Measurements from ENCODE around the gene MSH5. TPM values are rescaled to one million over a fixed set of nuclear protein-coding genes. Genes with fewer than 3 reads are reported as not detected.
"Not testable (repeated sequence)": the region's sequence is repeated elsewhere in the genome, so short reads cannot be mapped to it uniquely, and the experiment has no call there.

The MSH5 gene
- 7.1 and 8.5 TPM in 2 replicates for total RNA-seq

DNA sequence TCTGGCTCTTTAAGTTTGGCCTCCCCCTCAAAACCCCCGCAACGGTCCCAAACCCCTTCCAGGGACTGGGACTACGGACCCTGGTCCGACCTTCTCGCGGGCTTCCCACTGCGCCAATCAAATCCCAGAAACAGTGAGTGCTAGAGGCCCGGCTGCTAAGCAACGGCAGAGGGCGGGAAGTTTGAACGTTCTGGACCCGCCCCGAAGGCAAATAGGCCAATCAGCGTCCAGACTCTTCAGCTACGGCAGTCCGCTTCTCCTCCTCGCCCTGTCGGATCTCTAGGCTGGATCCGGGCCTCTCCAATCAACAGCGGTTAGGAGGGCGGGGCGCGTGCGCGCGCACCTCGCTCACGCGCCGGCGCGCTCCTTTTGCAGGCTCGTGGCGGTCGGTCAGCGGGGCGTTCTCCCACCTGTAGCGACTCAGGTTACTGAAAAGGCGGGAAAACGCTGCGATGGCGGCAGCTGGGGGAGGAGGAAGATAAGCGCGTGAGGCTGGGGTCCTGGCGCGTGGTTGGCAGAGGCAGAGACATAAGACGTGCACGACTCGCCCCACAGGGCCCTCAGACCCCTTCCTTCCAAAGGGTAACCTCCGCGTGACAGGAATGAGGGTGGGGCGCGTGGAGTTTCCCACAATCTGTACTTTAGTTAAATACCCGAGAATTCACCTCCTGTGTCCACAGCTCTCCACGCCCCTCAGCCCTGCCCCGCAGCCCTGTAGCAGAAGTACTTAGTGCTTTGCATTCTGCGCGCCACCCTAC lies at the start of gene MSH5:
TSS of gene MSH5 (plus strand) at position 367 of the 758 bp plus-strand sequence. CDS start 462 bp downstream, outside the sequence.
- peak; percentile 99 for DNase-seq

DNA sequence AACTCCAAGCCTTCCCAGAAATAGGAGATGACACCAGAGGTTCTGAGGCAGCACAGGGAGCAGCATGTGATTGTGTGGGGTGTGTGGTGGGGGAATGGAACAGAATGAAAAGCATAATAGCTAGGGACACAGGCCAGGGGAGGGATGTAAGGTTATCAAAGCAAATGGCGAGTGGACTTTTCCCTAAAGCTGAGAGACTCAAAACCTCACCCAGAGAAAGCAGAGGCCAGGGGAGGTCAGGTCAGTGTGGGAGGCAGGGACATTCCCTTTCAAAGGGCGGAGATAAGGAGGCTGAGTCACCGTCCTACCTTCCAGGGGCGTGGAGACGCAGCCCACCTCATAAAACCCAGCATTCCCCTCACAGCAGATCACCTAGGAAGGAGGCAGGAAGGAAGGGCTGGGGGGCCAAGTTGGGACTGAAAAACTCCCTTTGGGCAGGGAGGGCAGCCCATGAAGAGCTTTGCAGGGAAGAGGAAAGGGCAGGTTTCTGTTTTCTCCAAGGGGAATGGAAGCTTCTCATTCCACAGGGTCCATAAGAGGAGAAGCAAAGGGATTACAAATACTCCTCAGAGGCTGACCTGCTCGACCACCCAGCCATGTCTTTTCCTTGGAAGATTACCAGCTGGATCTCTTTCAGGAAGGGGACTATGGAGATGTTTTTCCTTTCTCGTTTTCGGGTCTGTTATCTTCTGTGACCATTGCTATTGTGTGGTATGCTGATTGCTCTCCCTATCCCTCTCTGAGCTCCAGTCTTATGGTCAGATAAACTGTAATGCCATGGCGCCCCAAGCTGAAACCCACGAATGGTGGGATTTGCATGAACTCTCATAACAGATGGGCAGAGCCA lies 49.4 kb upstream of the MSH5 start:
- DNase-seq: no peak

DNA sequence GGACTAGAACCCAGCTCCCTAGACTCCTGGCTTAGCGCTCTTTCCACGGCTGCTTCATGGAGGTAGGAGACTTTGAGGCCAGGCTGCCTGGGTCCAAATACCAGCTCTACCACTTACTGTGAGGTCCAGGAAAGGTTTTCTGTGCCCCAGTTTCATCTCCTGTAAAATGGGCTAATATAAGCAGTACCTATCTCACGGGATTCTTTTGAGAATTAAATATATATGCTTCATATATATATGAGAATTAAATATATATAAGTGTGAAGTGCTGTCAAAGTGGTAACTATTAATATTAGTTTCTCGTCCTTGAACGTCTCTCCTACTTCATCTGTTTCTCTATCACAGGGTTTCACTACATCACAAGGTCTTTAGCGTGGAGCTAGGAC lies 48.7 kb upstream of the MSH5 start:
- no peak for DNase-seq

DNA sequence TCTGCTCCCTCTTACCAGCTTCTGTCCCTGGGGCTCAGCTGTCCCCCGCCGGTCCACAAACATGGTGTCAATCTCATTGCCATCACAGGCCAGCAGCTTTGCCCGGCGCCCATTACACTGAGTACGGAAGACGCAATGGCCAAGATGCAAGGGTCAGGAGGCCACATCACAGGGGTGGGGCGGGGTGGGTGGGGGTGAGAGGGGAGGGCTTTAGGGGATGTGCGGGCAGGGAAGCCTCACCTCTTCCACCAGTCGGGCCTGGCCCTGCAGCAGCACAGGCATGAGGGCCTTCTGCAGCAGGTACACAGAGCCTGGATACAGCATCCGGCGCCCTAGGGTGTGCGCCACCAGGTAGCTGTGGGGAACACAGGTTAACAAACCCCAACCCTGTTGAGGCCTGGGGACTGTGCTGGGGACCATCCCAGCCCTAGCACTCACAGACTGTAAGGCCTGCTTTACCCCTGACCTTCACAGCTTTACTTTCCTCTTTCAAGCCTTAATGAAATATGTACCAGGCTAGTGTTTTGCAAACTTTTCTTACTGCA lies 48.2 kb upstream of the MSH5 start:
- no peak for DNase-seq

GRCh38 chr6:31692353-31692752 lies 47.5 kb upstream of the MSH5 start:
- no peak for DNase-seq

DNA sequence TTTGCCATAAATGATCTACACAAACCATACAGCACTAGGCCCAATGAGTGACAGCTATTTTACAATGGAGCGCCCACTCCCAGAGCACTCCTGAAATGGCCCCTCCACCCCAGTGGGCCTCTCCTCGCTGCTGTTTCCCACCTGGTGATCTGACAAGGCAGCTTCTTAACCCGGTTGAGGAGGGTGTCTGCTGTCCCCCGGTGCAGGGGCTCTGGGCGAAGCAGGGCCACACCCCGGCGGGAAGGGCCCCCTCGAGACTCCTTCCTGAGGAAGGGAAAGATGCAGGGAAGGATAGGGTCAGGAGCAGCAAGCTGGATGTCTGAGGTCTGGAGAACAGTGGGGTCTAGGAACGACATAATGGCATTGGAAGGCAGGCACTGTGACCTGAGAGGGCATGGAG lies 46.9 kb upstream of the MSH5 start:
- DNase-seq: no peak

GRCh38 chr6:31693535-31693934 lies 46.3 kb upstream of the MSH5 start:
- no peak for DNase-seq

- no peak for DNase-seq
Observed at GRCh38 chr6:31697555-31697954, 42.2 kb upstream of the MSH5 start.

GRCh38 chr6:31700740-31701401 lies 38.9 kb upstream of the MSH5 start:
- no peak for DNase-seq

DNA sequence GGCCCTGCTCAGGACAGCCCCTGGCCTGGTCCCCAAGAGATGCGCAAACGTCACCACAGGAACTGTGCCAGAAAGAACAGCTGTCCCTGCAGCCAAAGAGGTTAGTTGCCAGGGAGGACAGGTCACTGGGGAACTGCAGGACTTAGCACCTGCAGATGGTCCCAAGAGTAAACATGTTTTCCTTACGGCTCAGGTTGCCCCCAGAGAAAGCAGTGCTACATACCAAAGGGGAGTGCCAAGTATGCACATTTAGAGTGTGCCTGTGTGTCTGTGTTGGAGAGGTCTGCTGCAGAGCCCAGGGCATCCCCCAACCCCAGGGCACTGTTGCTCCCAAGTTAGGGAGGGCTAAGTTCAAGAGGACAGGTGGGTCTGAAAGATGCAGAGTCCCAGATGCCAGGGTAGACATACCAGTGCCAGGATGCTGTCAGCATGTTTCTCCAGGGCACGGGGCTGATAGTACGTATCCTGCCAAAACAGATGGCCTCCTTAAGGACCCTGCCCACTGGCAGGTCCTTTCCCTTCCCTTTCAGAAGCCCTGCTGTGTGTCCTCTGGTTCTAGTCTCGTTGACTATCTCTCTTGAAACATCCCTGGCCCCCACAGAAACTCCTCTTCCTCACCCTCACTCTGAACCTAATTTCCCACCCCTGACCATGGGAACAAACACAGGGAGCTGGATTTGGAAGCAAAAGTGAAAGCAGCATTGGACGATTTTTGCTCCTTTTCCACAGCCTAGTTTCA lies 38.0 kb upstream of the MSH5 start:
- DNase-seq: peak; percentile 37

- peak; percentile 50 for DNase-seq
Observed at GRCh38 chr6:31702405-31702818, 37.4 kb upstream of the MSH5 start.

GRCh38 chr6:31702819-31703716 lies 36.7 kb upstream of the MSH5 start, which contains the start of gene ABHD16A:
TSS of gene ABHD16A (minus strand) at chr6:31703324. CDS start at chr6:31703281, 43 bp downstream.
- peak; percentile 99 for DNase-seq

GRCh38 chr6:31705931-31706330 lies 33.9 kb upstream of the MSH5 start:
- no peak for DNase-seq

GRCh38 chr6:31706599-31706998 lies 33.2 kb upstream of the MSH5 start, which contains the start of gene LY6G6F:
TSS of gene LY6G6F (plus strand) at chr6:31706866. CDS start at chr6:31706907, 41 bp downstream.
- DNase-seq: no peak

- no peak for DNase-seq
Observed at GRCh38 chr6:31707701-31708100, 32.1 kb upstream of the MSH5 start.

GRCh38 chr6:31708224-31708623 lies 31.6 kb upstream of the MSH5 start:
- DNase-seq: no peak

DNA sequence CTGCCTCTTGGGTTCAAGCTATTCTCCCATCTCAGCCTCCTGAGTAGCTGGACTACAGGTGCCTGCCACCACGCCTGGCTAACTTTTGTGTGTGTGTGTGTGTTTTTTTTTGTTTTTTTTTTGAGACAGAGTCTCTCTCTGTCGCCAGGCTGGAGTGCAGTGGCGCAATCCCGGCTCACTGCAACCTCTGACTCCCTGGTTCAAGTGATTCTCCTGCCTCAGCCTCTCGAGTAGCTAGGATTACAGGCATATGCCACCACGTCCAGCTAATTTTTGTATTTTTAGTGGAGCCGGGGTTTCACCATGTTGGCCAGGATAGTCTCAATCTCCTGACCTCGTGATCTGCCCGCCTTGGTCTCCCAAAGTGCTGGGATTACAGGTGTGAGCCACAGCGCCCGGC lies 30.6 kb upstream of the MSH5 start:
- not testable (repeated sequence) for DNase-seq

DNA sequence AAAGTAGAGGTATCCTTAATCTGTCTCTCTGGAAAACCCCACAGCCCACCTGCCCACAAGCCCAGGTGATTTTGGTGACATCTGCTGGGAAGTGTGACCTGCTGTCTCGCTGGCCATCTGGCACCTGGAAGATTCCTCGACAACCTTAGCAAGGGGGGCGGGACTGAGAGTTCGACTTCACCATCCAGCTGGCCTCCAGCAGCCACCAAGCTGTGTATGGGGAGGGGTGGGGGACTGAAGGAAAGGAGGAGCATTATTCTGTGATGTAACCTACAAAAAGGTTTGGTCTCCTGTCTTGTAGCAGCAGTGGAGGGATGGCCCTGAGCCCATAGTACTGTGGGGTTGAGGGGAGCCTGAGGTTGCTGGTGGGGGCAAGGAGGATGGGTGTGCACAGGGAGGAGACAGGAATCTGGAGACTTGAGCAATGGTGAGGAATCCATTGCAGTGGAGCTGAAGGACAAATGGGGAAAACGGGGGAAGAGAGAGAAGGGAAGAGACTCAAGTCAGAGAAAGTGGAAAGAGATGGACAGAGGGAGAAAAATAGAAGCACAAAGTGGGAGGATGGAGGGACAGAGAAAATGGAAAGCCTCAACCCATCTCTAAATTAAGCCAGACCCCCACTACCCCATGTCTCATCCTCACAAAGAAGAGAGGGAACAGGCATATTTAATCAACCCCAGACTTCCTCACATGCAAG lies 29.1 kb upstream of the MSH5 start:
- no peak for DNase-seq

DNA sequence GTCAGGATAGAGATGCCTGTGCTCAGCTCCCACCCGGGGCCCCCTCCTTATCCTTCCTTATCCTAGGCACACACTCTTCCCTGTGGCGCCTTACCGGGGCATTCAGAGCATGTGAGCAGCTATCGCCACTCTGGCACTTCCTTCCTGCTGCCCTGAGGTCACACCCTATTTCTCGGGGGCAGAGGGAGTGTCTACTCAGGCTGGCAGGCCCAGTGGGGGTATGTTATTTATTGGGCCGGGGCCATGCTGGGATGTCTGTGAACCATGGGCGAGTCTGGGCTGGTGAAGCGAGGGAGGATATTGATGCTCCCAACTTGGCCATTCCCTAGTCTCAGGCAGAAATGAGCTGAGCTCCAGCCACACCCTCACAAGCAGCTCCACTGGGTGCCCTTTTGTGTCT lies 28.6 kb upstream of the MSH5 start:
- no peak for DNase-seq

DNA sequence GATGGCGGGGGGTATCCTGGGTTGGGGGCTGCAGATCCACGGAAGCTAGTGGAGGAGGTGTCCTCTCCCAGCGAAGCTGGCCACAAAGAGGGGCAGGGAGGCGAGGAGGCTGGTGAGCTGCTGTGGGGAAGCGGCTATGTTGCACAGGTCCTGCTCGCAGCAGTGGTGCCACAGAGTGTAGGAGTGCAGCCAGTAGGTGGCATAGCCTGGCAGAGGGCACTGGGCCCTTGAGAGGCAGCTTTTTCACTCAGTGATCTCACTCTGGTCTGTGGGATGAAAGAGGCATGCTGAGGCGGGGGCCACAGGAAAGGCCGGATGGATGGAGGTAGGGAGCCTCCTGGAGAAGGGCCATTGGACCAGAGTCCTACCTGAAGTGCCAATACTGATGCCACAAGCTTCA lies 27.5 kb upstream of the MSH5 start:
- DNase-seq: no peak

All from dermis blood vessel endothelial cell (primary cell).